HepG2 (cell line): ENCODE data around the gene ZNF616. TPM values are rescaled to one million over a fixed set of nuclear protein-coding genes. Genes with fewer than 3 reads are reported as not detected.

Source experiments
- AGO2 ChIP-seq: fragments of 200-400 bp; formaldehyde crosslinking; optimal IDR thresholded peaks from 2 replicates; pipeline ENCODE3; 2017; ENCODE audit warnings: mild to moderate bottlenecking, low read depth, low read length, moderate library complexity
- CSRNP1 ChIP-seq: sonication (generic); formaldehyde crosslinking; IDR thresholded peaks from 2 replicates; pipeline ENCODE4 v1.8.1; 2023; ENCODE audit warnings: mild to moderate bottlenecking, missing genetic modification reagents
- HDAC1 ChIP-seq: sonication (generic); formaldehyde crosslinking; IDR thresholded peaks from 2 replicates; pipeline ENCODE4 v1.5.1; 2020; ENCODE audit warnings: mild to moderate bottlenecking, missing genetic modification reagents
- JDP2 ChIP-seq: sonication (generic); formaldehyde crosslinking; IDR thresholded peaks from 2 replicates; pipeline ENCODE4 v1.8.1; 2022; ENCODE audit warnings: missing genetic modification reagents, borderline replicate concordance
- KMT2A ChIP-seq: sonication (generic); formaldehyde crosslinking; IDR thresholded peaks from 2 replicates; pipeline ENCODE4 v1.4.0; 2020; ENCODE audit warnings: missing genetic modification reagents
- MED1 ChIP-seq: sonication (generic); formaldehyde crosslinking; IDR thresholded peaks from 2 replicates; pipeline ENCODE4 v1.4.0; 2020; ENCODE audit warnings: missing genetic modification reagents
- MED13 ChIP-seq: sonication (generic); formaldehyde crosslinking; IDR thresholded peaks from 2 replicates; pipeline ENCODE4 v1.5.0; 2020; ENCODE audit warnings: missing genetic modification reagents
- MEIS2 ChIP-seq: sonication (generic); formaldehyde crosslinking; IDR thresholded peaks from 2 replicates; pipeline ENCODE4 v1.9.0; 2021; ENCODE audit warnings: mild to moderate bottlenecking, missing genetic modification reagents
- MYNN ChIP-seq: sonication (generic); formaldehyde crosslinking; IDR thresholded peaks from 2 replicates; pipeline ENCODE4 v1.4.0; 2020; ENCODE audit warnings: mild to moderate bottlenecking, low read depth, missing genetic modification reagents
- NFKB2 ChIP-seq: sonication (generic); formaldehyde crosslinking; IDR thresholded peaks from 2 replicates; pipeline ENCODE4 v1.4.0; 2020; ENCODE audit warnings: missing genetic modification reagents, borderline replicate concordance
- NFYB ChIP-seq: sonication (generic); formaldehyde crosslinking; IDR thresholded peaks from 2 replicates; pipeline ENCODE4 v1.4.0; 2020; ENCODE audit warnings: missing genetic modification reagents
- NRL ChIP-seq: sonication (generic); formaldehyde crosslinking; IDR thresholded peaks from 2 replicates; pipeline ENCODE4 v1.5.0; 2020; ENCODE audit warnings: missing genetic modification reagents, mild to moderate bottlenecking, moderate library complexity, borderline replicate concordance
- POGZ ChIP-seq: sonication (generic); formaldehyde crosslinking; IDR thresholded peaks from 2 replicates; pipeline ENCODE4 v1.4.0; 2020; ENCODE audit warnings: mild to moderate bottlenecking, missing genetic modification reagents
- RBAK ChIP-seq: sonication (generic); formaldehyde crosslinking; IDR thresholded peaks from 2 replicates; pipeline ENCODE4 v1.5.1; 2020; ENCODE audit warnings: mild to moderate bottlenecking, missing genetic modification reagents
- RCOR2 ChIP-seq: IDR thresholded peaks from 2 replicates; pipeline ENCODE4 v1.6.1; 2016; ENCODE audit warnings: missing biosample characterization, missing genetic modification reagents
- REPIN1 ChIP-seq: sonication (generic); formaldehyde crosslinking; IDR thresholded peaks from 2 replicates; pipeline ENCODE4 v1.8.0; 2022; ENCODE audit warnings: missing genetic modification reagents, low read depth, mild to moderate bottlenecking, borderline replicate concordance
- SRSF9 ChIP-seq: fragments of 200-400 bp; formaldehyde crosslinking; IDR thresholded peaks from 2 replicates; pipeline ENCODE4 v1.6.1; 2018; ENCODE audit warnings: borderline replicate concordance, mild to moderate bottlenecking, low read depth, low read length; ENCODE audit not compliant: insufficient read depth, poor library complexity, severe bottlenecking
- TEAD2 ChIP-seq: sonication (generic); formaldehyde crosslinking; IDR thresholded peaks from 2 replicates; pipeline ENCODE4 v1.9.0; 2021; ENCODE audit warnings: missing genetic modification reagents
- ZNF207 ChIP-seq: fragments of 450-650 bp; IDR thresholded peaks from 2 replicates; pipeline ENCODE4 v1.6.1; 2016; ENCODE audit warnings: antibody characterized with exemption, borderline replicate concordance
- ZNF225 ChIP-seq: sonication (generic); formaldehyde crosslinking; IDR thresholded peaks from 2 replicates; pipeline ENCODE4 v1.4.0; 2020; ENCODE audit warnings: mild to moderate bottlenecking, missing genetic modification reagents
- ZNF274 ChIP-seq: sonication (generic); formaldehyde crosslinking; IDR thresholded peaks from 2 replicates; pipeline ENCODE4 v1.5.1; 2020; ENCODE audit warnings: mild to moderate bottlenecking, missing genetic modification reagents
- ZNF549 ChIP-seq: sonication (generic); formaldehyde crosslinking; IDR thresholded peaks from 2 replicates; pipeline ENCODE4 v1.5.0; 2020; ENCODE audit warnings: missing genetic modification reagents
- ZNF562 ChIP-seq: sonication (generic); formaldehyde crosslinking; IDR thresholded peaks from 2 replicates; pipeline ENCODE4 v1.8.0; 2022; ENCODE audit warnings: missing genetic modification reagents, borderline replicate concordance
- ZNF589 ChIP-seq: sonication (generic); formaldehyde crosslinking; conservative IDR thresholded peaks from 2 replicates; pipeline ENCODE4 v1.8.0; 2022; ENCODE audit warnings: mild to moderate bottlenecking, moderate library complexity, missing genetic modification reagents
- ZNF720 ChIP-seq: sonication (generic); formaldehyde crosslinking; IDR thresholded peaks from 2 replicates; pipeline ENCODE4 v1.4.0; 2020; ENCODE audit warnings: missing genetic modification reagents
- ZNF768 ChIP-seq: sonication (generic); formaldehyde crosslinking; IDR thresholded peaks from 2 replicates; pipeline ENCODE4 v1.4.0; 2020; ENCODE audit warnings: missing genetic modification reagents
- polyA plus RNA-seq, 8 experiments: library from polyadenylated mRNA; depleted of rRNA in 3 of 8; stranded (reverse) in 7 of 8; unstranded in 1 of 8; fragments of >200 nt; fragmentation: Illumina TruSeq in 4 of 8; extraction: Trizol in 4 of 8; gene quantifications; 2 replicates each; pipeline versions ENCODE4 v1.2.1 to v1.2.3, GENCODE V29; 2011 to 2016; ENCODE audit warnings: low read depth in 4 of 8, missing spikeins in 1 of 8, mixed read lengths in 1 of 8; ENCODE audit not compliant: insufficient read depth in 1 of 8
- total RNA-seq, 5 experiments: library from RNA; depleted of rRNA; stranded (reverse); fragments of >200 nt; fragmentation: Illumina TruSeq; extraction: Trizol; gene quantifications; 2 replicates each; pipeline ENCODE4 v1.2.3, GENCODE V29; 2016; ENCODE audit warnings: low read depth in 1 of 5
- TF ChIP-seq, protein P1 (sequence below): sonication (generic); formaldehyde crosslinking; IDR thresholded peaks from 2 replicates; pipeline ENCODE4 v1.5.0; 2020; ENCODE audit warnings: mild to moderate bottlenecking, missing genetic modification reagents, borderline replicate concordance

ZNF616 gene
- total and polyA plus RNA-seq, 2 of the 13 experiments (the other 11 are each of a cell fraction or from before 2014, with no cell fraction given) = 2.2 to 10.4 TPM

DNA sequence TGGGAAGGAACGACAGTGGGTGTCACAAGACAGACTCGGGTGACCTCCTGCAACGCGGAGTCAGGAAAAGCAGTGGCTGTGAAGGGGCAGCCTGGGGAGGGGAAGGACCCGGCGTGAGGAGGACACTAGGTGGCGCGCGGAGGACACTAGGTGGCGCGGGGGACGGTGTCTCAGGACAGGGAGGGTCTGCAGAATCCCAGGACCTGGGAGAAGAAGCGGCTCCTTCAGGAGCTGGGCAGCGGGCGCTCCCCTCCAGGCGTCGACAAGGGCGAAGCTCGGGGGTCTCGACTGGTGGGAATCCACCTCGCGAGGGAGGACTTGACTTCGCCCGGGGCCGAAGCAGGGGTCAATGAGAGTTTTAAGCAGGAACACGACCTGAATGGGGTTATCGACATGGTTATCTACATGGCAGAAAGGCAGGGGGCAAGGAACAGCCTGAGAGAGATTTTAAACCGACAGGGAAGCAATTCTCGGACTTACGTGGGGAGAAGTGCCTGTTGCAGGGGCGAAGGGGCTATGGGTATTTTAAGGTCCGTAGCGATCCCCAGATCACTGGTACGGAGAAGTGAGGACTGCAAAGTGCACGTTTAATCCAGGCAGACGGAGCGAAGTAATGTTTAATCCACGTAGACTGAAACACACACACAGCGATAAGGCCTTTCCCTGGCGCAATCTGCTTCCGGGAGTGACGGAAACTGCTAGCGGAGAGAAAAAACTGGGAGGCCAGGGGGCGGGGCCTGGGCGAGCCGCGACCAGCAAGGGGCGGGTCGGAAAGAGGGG, at the start of gene ZNF616 (continued):
- TF ChIP-seq ZNF562 (no peak), ZNF207 (no peak), REPIN1 (CRISPR knock-in tag) (no peak; the same call in none of the 2 replicates), ZNF274 (CRISPR knock-in tag) (0 out of 2 replicates have a peak, but pooled peaks have one; percentile 38), CSRNP1 (CRISPR knock-in tag) (0 out of 2 replicates have a peak, but pooled peaks have one; percentile 59), SRSF9 (no peak), KMT2A (CRISPR knock-in tag) (no peak; the same call in none of the 2 replicates), POGZ (CRISPR knock-in tag) (0 out of 2 replicates have a peak, but pooled peaks have one; percentile 45), ZNF720 (CRISPR knock-in tag) (no peak), RBAK (CRISPR knock-in tag) (peak; percentile 58; the same call in 1 of the 2 replicates), MED1 (CRISPR knock-in tag) (no peak; the same call in 1 of the 2 replicates), ZNF225 (CRISPR knock-in tag) (no peak; the same call in 1 of the 2 replicates), JDP2 (CRISPR knock-in tag) (no peak), ZNF589 (CRISPR knock-in tag) (no peak), TEAD2 (no peak), MED13 (CRISPR knock-in tag) (no peak), ZNF549 (no peak), RCOR2 (CRISPR knock-in tag) (no peak), MEIS2 (CRISPR knock-in tag) (no peak), AGO2 (no peak), NRL (CRISPR knock-in tag) (peak; percentile 41; the same call in 1 of the 2 replicates), MYNN (no peak), HDAC1 (peak; percentile 77), ZNF768 (CRISPR knock-in tag) (no peak), NFKB2 (CRISPR knock-in tag) (peak; percentile 35; the same call in 1 of the 2 replicates), NFYB (CRISPR knock-in tag) (no peak)
- TF ChIP-seq, protein P1, sequence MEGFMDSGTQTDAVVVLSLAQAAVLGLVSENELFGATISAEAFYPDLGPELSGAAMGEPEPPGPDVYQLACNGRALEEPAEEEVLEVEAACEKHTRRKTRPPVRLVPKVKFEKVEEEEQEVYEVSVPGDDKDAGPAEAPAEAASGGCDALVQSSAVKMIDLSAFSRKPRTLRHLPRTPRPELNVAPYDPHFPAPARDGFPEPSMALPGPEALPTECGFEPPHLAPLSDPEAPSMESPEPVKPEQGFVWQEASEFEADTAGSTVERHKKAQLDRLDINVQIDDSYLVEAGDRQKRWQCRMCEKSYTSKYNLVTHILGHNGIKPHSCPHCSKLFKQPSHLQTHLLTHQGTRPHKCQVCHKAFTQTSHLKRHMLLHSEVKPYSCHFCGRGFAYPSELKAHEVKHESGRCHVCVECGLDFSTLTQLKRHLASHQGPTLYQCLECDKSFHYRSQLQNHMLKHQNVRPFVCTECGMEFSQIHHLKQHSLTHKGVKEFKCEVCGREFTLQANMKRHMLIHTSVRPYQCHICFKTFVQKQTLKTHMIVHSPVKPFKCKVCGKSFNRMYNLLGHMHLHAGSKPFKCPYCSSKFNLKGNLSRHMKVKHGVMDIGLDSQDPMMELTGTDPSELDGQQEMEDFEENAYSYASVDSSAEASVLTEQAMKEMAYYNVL (CRISPR knock-in tag) = peak; percentile 61; the same call in 1 of the 2 replicates
